MM.1S (cell line): ENCODE measurements around the gene SNX1.

Experiments used
- DNase-seq: peaks from one replicate; pipeline ENCODE4 v3.0.0-alpha.2; 2015
- H2AFZ ChIP-seq: fragments of 300-600 bp; sonication (generic); 2 replicates; pipeline ENCODE4 v1.6.0; 2016; ENCODE audit warnings: antibody characterized with exemption, low read length
- H3F3A ChIP-seq: fragments of 300-600 bp; sonication (generic); 2 replicates; pipeline ENCODE4 v1.6.1; 2016; ENCODE audit warnings: mild to moderate bottlenecking, antibody characterized with exemption, low read length, moderate library complexity, mixed read lengths; ENCODE audit not compliant: insufficient read depth
- H3K27ac ChIP-seq: fragments of 300-600 bp; sonication (generic); 2 replicates; pipeline ENCODE4 v1.5.1; 2016; ENCODE audit warnings: mild to moderate bottlenecking, low read length
- H3K27me3 ChIP-seq: fragments of 300-600 bp; sonication (generic); replicated peaks from 2 replicates; pipeline ENCODE4 v1.6.0; 2016; ENCODE audit warnings: low read length; ENCODE audit not compliant: insufficient read depth
- H3K36me3 ChIP-seq: fragments of 300-600 bp; sonication (generic); replicated peaks from 2 replicates; pipeline ENCODE4 v1.6.1; 2016; ENCODE audit warnings: mild to moderate bottlenecking, low read length, mixed read lengths; ENCODE audit not compliant: insufficient read depth
- H3K4me1 ChIP-seq: fragments of 300-600 bp; sonication (generic); 2 replicates; pipeline ENCODE4 v1.6.1; 2016; ENCODE audit warnings: low read length, mixed read lengths
- H3K4me2 ChIP-seq: fragments of 300-600 bp; sonication (generic); 2 replicates; pipeline ENCODE4 v1.6.0; 2016; ENCODE audit warnings: low read depth, low read length
- H3K4me3 ChIP-seq: fragments of 300-600 bp; sonication (generic); 2 replicates; pipeline ENCODE4 v1.5.1; 2016; ENCODE audit warnings: low read length, mixed read lengths
- H3K79me2 ChIP-seq: fragments of 300-600 bp; sonication (generic); 2 replicates; pipeline ENCODE4 v1.6.1; 2016; ENCODE audit warnings: mixed run types, low read length, mixed read lengths
- H3K9ac ChIP-seq: fragments of 300-600 bp; sonication (generic); 2 replicates; pipeline ENCODE4 v1.6.1; 2016; ENCODE audit warnings: low read length, mixed read lengths
- H3K9me2 ChIP-seq: fragments of 300-600 bp; sonication (generic); replicated peaks from 2 replicates; pipeline ENCODE4 v1.6.1; 2016; ENCODE audit warnings: mild to moderate bottlenecking, low read length, mixed read lengths; ENCODE audit not compliant: insufficient read depth
- H3K9me3 ChIP-seq: fragments of 300-600 bp; sonication (generic); replicated peaks from 2 replicates; pipeline ENCODE4 v1.6.1; 2016; ENCODE audit warnings: mild to moderate bottlenecking, low read length, mixed read lengths; ENCODE audit not compliant: insufficient read depth
- H4K20me1 ChIP-seq: fragments of 300-600 bp; sonication (generic); 2 replicates; pipeline ENCODE4 v1.6.1; 2016; ENCODE audit warnings: mild to moderate bottlenecking, low read length, moderate library complexity, mixed read lengths; ENCODE audit not compliant: insufficient read depth
- EZH2 ChIP-seq: fragments of 300-600 bp; sonication (generic); optimal IDR thresholded peaks from 2 replicates; pipeline ENCODE3; 2017; ENCODE audit warnings: low read depth, mild to moderate bottlenecking, antibody characterized with exemption, low read length, mixed read lengths
- EZH2phosphoT487 ChIP-seq: fragments of 300-600 bp; sonication (generic); IDR thresholded peaks from 2 replicates; pipeline ENCODE4 v1.6.1; 2018; ENCODE audit warnings: antibody characterized with exemption, low read length
- TF ChIP-seq, protein P1 (sequence below): fragments of 300-600 bp; sonication (generic); IDR thresholded peaks from 2 replicates; pipeline ENCODE4 v1.5.1; 2016; ENCODE audit warnings: antibody characterized with exemption, low read length, mixed read lengths

SNX1 gene

DNA sequence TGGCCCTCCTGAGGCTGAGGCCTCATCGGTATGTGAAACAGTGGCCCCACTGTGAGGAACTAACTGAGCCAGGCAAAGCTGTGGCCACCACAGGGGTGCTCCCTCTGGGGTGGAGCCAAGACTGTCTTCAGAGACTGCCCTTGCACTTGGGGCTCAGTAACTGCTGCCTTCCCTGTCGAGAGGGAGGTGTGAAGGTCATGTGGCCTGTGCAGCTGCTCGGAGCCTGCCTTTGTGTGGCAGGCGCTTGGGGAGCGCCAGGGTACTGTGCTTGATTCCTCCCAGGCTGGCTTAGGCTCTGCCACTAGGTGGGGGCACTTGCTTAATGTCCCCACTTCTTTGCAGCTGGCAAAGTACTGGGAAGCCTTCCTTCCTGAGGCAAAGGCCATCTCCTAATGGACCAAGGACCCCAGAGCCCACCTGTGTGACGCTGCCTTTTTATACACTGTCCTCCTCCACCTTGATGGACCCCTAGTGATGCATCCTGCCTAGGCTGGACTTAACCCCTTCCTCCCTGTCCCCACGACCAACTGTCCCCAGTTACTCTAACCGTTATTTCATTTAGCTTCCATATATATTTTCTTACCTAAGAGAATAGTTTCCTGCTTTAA, 41.5 kb downstream of the SNX1 start:
- no peak overlapping the region for H3K4me2 ChIP-seq
- H2AFZ ChIP-seq: no peak overlapping the region

DNA sequence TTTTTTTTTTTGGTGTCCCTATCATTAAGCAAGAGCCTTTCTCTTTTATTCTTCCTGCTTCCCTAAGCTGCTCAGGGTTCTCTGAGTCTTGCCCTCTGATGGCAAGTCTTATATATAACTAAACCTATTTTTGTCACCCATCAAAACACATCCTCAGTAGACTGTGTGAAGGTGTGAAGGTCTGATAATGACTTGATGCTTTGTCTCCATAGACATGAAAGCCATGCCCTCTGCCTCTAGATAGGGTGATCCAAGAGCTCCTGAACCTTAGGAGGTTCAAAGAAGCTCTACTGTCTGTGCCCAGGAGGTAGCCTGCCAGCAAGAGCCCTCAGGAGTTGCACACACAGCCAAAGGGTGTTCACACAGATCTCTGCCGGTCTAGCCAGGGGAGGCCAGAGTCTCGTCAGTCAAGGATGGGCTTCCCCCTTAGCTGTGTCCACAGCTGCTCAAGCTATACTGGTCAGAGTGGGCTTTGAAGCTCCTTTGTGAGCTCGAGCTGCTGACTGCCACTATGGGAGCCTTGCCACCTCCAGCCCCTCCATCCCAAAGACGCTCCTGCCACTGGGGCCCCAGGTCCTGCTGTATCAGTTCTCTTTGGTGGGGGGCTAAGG, 42.7 kb downstream of the SNX1 start:
- Histone ChIP-seq H3K9ac (no peak overlapping the region), H3K27me3 (no peaks in the 10 kb centered on the region), H3K27ac (no peak overlapping the region), H3K4me1 (no peaks in the 10 kb centered on the region), H2AFZ (no peak overlapping the region), H3K36me3 (no peaks in the 10 kb centered on the region; the same call in none of the 2 replicates), H3K4me3 (no peak overlapping the region), H3F3A (no peaks in the 10 kb centered on the region), H4K20me1 (no peaks in the 10 kb centered on the region), H3K9me2 (no peaks in the 10 kb centered on the region), H3K9me3 (no peaks in the 10 kb centered on the region), H3K79me2 (no peaks in the 10 kb centered on the region), H3K4me2 (no peak overlapping the region)
- TF ChIP-seq, protein P1, sequence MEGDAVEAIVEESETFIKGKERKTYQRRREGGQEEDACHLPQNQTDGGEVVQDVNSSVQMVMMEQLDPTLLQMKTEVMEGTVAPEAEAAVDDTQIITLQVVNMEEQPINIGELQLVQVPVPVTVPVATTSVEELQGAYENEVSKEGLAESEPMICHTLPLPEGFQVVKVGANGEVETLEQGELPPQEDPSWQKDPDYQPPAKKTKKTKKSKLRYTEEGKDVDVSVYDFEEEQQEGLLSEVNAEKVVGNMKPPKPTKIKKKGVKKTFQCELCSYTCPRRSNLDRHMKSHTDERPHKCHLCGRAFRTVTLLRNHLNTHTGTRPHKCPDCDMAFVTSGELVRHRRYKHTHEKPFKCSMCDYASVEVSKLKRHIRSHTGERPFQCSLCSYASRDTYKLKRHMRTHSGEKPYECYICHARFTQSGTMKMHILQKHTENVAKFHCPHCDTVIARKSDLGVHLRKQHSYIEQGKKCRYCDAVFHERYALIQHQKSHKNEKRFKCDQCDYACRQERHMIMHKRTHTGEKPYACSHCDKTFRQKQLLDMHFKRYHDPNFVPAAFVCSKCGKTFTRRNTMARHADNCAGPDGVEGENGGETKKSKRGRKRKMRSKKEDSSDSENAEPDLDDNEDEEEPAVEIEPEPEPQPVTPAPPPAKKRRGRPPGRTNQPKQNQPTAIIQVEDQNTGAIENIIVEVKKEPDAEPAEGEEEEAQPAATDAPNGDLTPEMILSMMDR: no peak
- no peak for TF ChIP-seq EZH2phosphoT487
- no peak for TF ChIP-seq EZH2
- no peak for DNase-seq

More for the DNA sequence above, 41.5 kb downstream of the SNX1 start:
- TF ChIP-seq EZH2phosphoT487 (no peak), EZH2 (no peak)
- TF ChIP-seq, protein P1: no peak
- H3K9me2 ChIP-seq: no peaks in the 10 kb centered on the region
- H3K36me3 ChIP-seq: no peaks in the 10 kb centered on the region; the same call in none of the 2 replicates
- no peaks in the 10 kb centered on the region for H4K20me1 ChIP-seq
- no peaks in the 10 kb centered on the region for H3K9me3 ChIP-seq
- no peaks in the 10 kb centered on the region for H3K27me3 ChIP-seq
- no peak for DNase-seq
- no peak overlapping the region for H3K27ac ChIP-seq
- H3K9ac ChIP-seq: no peak overlapping the region
- no peaks in the 10 kb centered on the region for H3K4me1 ChIP-seq
- H3F3A ChIP-seq: no peaks in the 10 kb centered on the region
- no peaks in the 10 kb centered on the region for H3K79me2 ChIP-seq
- H3K4me3 ChIP-seq: no peak overlapping the region

DNA sequence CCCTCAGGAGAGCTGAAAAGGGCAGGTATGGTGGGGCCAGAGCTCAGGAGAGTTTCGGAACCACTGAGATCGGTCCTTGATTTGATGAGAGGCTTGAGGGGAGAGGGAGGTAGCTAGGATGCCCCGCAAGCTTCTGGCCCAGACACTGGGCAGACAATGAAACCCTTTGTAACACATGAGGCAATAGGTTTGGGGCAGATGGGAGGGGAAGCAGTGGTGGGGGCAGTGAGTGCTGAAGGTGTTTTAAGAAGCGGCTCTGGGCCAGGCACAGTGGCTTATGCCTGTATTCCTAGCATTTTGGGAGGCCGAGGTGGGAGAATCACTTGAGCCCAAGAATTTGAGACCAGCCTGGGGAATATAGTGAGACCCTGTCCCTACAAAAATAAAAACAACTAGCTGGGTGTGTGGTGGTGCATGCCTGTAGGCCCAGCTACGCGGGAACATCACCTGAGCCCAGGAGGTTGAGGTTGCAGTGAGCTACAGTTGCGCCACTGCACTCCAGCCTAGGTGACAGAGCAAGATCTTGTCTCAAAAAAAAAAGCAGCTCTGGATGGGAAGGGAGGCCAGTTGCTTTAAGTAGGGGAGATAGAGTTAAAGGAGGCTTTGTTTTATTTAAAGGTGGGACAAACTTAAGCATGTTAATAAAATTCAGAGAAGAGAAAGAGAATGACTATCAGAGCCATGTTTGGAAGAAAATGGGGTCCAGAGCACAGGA, 46.2 kb downstream of the SNX1 start:
- Histone ChIP-seq H3K4me3 (no peak overlapping the region), H3K9me3 (no peaks in the 10 kb centered on the region), H3K27me3 (no peaks in the 10 kb centered on the region), H3K4me1 (no peaks in the 10 kb centered on the region), H3K4me2 (no peak overlapping the region), H3K79me2 (no peaks in the 10 kb centered on the region), H3F3A (no peaks in the 10 kb centered on the region), H3K9ac (no peak overlapping the region), H4K20me1 (no peaks in the 10 kb centered on the region), H3K36me3 (no peaks in the 10 kb centered on the region; the same call in 1 of the 2 replicates), H3K9me2 (no peaks in the 10 kb centered on the region), H2AFZ (no peak overlapping the region), H3K27ac (no peak overlapping the region)
- TF ChIP-seq EZH2 (no peak), EZH2phosphoT487 (no peak)
- DNase-seq: no peak
